ENCODE results near the gene TRAF2.

Gene TRAF2

GRCh38 chr9:136971746-136972145 is 85.4 kb downstream of the TRAF2 start:
- FAIRE-seq (no peak), DNase-seq (ENCODE audit: insufficient read length, low spot score) (no peak)
- no peak for TF ChIP-seq CTCF (IDR thresholded peaks at IDR 0.05; ENCODE audit: insufficient read depth, missing control alignments)

- no peak for TF ChIP-seq CTCF (IDR thresholded peaks at IDR 0.05; ENCODE audit: insufficient read depth, missing control alignments)
- FAIRE-seq (no peak), DNase-seq (ENCODE audit: insufficient read length, low spot score) (no peak)
Measured at GRCh38 chr9:136972335-136972734, 86.0 kb downstream of the TRAF2 start.

- DNase-seq (ENCODE audit: insufficient read length, low spot score) (no peak), FAIRE-seq (no peak)
- TF ChIP-seq CTCF (IDR thresholded peaks at IDR 0.05; ENCODE audit: insufficient read depth, missing control alignments) = no peak
Measured at GRCh38 chr9:136972743-136973142, 86.4 kb downstream of the TRAF2 start.

GRCh38 chr9:136973618-136974617 is 87.6 kb downstream of the TRAF2 start:
- DNase-seq (ENCODE audit: insufficient read length, low spot score) (no peak), FAIRE-seq (no peak)
- no peak for TF ChIP-seq CTCF (IDR thresholded peaks at IDR 0.05; ENCODE audit: insufficient read depth, missing control alignments)

- no peak for DNase-seq (ENCODE audit: insufficient read length, low spot score)
- no peak for TF ChIP-seq CTCF (IDR thresholded peaks at IDR 0.05; ENCODE audit: insufficient read depth, missing control alignments)
- FAIRE-seq = no peak
Measured at GRCh38 chr9:136974817-136975535, 88.7 kb downstream of the TRAF2 start.

GRCh38 chr9:136975644-136976043 is 89.3 kb downstream of the TRAF2 start:
- DNase-seq (ENCODE audit: insufficient read length, low spot score) (no peak), FAIRE-seq (no peak)
- TF ChIP-seq CTCF (IDR thresholded peaks at IDR 0.05; ENCODE audit: insufficient read depth, missing control alignments) = no peak
